ENCODE results near the gene CD4.

DNA sequence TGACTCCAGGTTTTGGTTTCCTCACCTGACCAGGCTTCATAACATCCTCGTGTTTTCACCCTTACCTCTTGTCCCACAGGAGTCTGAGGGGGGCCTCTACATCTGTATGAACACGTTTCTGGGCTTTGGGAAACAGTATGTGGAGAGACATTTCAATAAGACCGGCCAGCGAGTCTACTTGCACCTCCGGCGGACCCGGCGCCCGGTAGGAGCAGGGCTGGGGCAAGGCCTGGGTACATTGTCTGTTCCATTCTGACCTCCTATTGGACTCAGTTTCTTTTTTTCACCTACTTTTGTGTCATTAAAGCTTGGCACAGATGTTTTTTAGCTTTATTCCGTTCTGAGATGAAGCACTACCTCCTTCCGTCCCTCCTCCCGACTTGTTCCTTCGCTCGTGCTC lies 66.0 kb downstream of the CD4 start:
- TF ChIP-seq TAF1 (IDR thresholded peaks at IDR 0.05; ENCODE audit: borderline replicate concordance, low read depth, low read length), result no peak
- TF ChIP-seq POLR2A (IDR thresholded peaks at IDR 0.05; ENCODE audit: low read depth, low read length), result no peak
- no peak for TF ChIP-seq POLR2AphosphoS5 (IDR thresholded peaks at IDR 0.05; ENCODE audit: low read depth, low read length)
